Measurements from ENCODE around the gene LRFN2. TPM values are rescaled to one million over a fixed set of nuclear protein-coding genes. Genes with fewer than 3 reads are reported as not detected.

Gene LRFN2
- total RNA-seq, 4 donors from 2014 or later: 0.83 TPM; not detected in 3

- Histone ChIP-seq H3K36me3 (no peaks in the 10 kb centered on the region), H3K9me3 (no peaks in the 10 kb centered on the region), H3K27me3 (no peaks in the 10 kb centered on the region), H3K27ac (no peak overlapping the region), H3K4me3 (no peak overlapping the region), H3K4me1 (no peaks in the 10 kb centered on the region)
- TF ChIP-seq POLR2A (IDR thresholded peaks at IDR 0.05): no peak
- no peak for DNase-seq
These were observed 75.3 kb downstream of the LRFN2 start for GRCh38 chr6:40511884-40512283.

DNA sequence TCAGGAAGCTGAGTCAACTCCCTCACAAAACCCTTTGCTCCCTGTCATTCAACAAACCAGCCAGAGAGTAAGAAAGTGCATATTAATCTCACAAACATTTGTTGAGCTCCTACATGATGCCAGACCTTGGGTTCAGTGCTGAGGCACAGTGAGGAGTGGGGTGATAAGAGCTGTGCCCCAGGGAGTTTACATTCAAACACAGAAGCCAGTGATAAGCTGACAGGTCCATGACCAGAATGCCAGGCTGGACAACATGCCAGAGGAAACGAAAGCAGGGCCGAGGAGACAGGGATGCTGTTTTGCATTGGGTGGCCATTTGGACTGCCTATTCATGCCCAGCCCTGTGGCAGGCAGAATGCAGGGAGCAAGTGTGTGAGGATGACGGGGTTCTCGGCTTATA lies 76.7 kb downstream of the LRFN2 start:
- H3K9me3 ChIP-seq: no peaks in the 10 kb centered on the region
- H3K27ac ChIP-seq: no peak overlapping the region
- H3K36me3 ChIP-seq: no peaks in the 10 kb centered on the region
- DNase-seq: no peak
- no peak overlapping the region for H3K4me3 ChIP-seq
- TF ChIP-seq, protein P1, sequence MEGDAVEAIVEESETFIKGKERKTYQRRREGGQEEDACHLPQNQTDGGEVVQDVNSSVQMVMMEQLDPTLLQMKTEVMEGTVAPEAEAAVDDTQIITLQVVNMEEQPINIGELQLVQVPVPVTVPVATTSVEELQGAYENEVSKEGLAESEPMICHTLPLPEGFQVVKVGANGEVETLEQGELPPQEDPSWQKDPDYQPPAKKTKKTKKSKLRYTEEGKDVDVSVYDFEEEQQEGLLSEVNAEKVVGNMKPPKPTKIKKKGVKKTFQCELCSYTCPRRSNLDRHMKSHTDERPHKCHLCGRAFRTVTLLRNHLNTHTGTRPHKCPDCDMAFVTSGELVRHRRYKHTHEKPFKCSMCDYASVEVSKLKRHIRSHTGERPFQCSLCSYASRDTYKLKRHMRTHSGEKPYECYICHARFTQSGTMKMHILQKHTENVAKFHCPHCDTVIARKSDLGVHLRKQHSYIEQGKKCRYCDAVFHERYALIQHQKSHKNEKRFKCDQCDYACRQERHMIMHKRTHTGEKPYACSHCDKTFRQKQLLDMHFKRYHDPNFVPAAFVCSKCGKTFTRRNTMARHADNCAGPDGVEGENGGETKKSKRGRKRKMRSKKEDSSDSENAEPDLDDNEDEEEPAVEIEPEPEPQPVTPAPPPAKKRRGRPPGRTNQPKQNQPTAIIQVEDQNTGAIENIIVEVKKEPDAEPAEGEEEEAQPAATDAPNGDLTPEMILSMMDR (IDR thresholded peaks at IDR 0.05): no peak
- no peak for TF ChIP-seq POLR2A (IDR thresholded peaks at IDR 0.05)
- no peaks in the 10 kb centered on the region for H3K27me3 ChIP-seq
- H3K4me1 ChIP-seq: no peaks in the 10 kb centered on the region

- H3K36me3 ChIP-seq: no peaks in the 10 kb centered on the region
- no peak overlapping the region for H3K27ac ChIP-seq
- no peak for DNase-seq
These were observed 77.4 kb downstream of the LRFN2 start for GRCh38 chr6:40509716-40510260.

GRCh38 chr6:40509086-40509485 lies 78.1 kb downstream of the LRFN2 start:
- H3K9me3 ChIP-seq: no peaks in the 10 kb centered on the region
- H3K4me3 ChIP-seq: no peak overlapping the region
- no peak for DNase-seq
- H3K27ac ChIP-seq: no peak overlapping the region
- H3K27me3 ChIP-seq: no peaks in the 10 kb centered on the region
- no peaks in the 10 kb centered on the region for H3K36me3 ChIP-seq
- H3K4me1 ChIP-seq: no peaks in the 10 kb centered on the region
- TF ChIP-seq, protein P1 (IDR thresholded peaks at IDR 0.05): no peak
- no peak for TF ChIP-seq POLR2A (IDR thresholded peaks at IDR 0.05)

More at GRCh38 chr6:40509716-40510260, 77.4 kb downstream of the LRFN2 start:
- H3K9me3 ChIP-seq: no peaks in the 10 kb centered on the region
- no peaks in the 10 kb centered on the region for H3K4me1 ChIP-seq
- no peaks in the 10 kb centered on the region for H3K27me3 ChIP-seq
- no peak overlapping the region for H3K4me3 ChIP-seq
- TF ChIP-seq POLR2A (IDR thresholded peaks at IDR 0.05): no peak
- TF ChIP-seq, protein P1 (IDR thresholded peaks at IDR 0.05): no peak

- Histone ChIP-seq H3K4me1 (no peaks in the 10 kb centered on the region), H3K9me3 (no peaks in the 10 kb centered on the region), H3K27ac (no peak overlapping the region), H3K4me3 (no peak overlapping the region), H3K36me3 (no peaks in the 10 kb centered on the region), H3K27me3 (no peaks in the 10 kb centered on the region)
- TF ChIP-seq, protein P1 (IDR thresholded peaks at IDR 0.05): no peak
- TF ChIP-seq POLR2A (IDR thresholded peaks at IDR 0.05): no peak
- no peak for DNase-seq
These were observed 80.2 kb downstream of the LRFN2 start for GRCh38 chr6:40506954-40507353.

DNA sequence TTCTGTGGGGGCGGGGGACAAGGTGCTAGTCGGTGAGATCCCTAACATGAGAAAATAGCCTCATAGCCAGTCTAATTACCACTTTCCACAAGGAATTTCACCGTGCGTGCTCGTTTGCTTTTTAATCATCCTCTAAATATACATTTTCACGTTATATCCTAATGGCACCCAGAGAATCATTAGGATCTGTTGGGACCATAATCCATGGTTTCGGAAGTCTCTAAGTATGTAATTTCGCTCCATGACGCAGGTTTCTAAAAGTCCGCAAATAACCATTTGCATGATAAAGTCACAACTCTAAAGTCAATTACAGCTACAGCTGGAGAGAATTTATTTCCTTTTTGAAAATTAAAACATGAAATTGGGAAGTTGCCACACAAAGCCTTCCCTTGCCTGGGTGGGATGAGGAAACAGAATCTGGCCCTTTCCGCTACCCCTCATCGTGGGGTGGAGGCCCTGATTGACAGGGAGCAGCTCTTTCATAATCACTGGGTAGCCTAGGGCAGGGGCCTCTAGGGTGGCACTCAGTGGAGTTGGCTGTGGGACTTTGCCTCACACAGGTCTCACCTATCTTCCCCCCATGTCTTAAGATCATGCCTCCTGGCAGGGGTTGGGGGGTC lies 81.9 kb downstream of the LRFN2 start:
- no peak overlapping the region for H3K4me3 ChIP-seq
- H3K9me3 ChIP-seq: no peaks in the 10 kb centered on the region
- no peaks in the 10 kb centered on the region for H3K4me1 ChIP-seq
- no peaks in the 10 kb centered on the region for H3K27me3 ChIP-seq
- no peak for DNase-seq
- TF ChIP-seq, protein P1 (IDR thresholded peaks at IDR 0.05): no peak
- no peak for TF ChIP-seq POLR2A (IDR thresholded peaks at IDR 0.05)
- no peaks in the 10 kb centered on the region for H3K36me3 ChIP-seq
- H3K27ac ChIP-seq: no peak overlapping the region
